HG03135 (cell line): ENCODE measurements around the gene VAT1L.

Source experiments
- ATAC-seq: cut with Tn5 transposase; IDR thresholded peaks from one replicate; pipeline ENCODE4 v1.9.1; 2021; ENCODE audit warnings: mild to moderate bottlenecking, moderate library complexity; ENCODE audit not compliant: unreplicated experiment

The VAT1L gene

DNA sequence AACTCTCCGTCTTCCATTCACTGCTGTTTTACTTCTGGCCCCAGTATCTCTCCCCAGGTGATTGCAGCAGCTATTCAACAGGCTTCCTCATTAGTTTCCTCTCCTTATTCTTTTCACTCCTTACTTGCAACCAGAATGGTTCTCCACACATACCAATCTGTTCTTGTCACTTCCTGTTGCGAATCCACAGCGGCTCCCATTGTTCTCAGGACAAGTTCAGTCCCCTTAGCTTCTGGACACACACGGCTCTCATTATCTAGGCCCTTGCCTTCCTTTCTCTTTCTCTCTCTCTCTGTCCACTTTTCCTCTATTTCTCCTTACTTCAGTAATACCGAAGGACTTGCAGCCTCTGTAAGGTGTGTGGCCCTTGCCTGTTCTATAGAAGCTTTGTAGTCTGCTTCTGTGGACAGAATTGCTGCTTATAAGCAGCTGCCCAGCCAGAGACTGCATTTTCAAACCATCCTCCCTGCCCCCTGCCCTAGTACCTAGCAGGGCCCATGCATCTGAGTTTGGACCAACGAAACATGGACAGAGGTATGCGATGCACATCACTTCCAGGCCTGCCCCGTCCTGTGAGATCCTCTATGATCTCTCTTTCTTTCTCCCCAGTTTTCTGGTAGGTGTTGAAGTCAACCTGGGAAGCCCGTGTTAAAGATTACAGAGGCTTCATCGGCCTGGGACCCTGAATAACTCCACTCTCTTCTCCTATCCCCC, 45.7 kb downstream of the VAT1L start:
- no peak for ATAC-seq

- ATAC-seq = no peak
Measured at GRCh38 chr16:77834635-77835540, 46.5 kb downstream of the VAT1L start.

DNA sequence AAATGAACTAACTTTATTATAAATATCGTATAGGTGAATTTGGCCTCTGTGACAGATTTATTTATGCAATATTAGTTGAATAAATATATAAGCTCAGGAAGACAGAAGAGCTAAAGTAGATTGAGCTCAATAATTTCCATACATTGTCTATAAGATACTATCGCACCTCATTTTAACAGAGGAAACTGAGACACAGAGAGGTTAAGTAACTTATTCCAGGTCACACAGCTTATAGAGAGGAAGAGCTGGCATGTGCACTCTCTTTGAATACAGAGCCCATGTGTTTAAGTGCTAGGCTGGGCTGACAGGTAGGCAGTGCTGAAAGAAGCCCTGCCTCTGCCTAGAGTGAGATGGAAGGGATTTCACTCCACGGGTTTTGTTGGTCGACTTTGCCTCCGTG, 48.4 kb downstream of the VAT1L start:
- no peak for ATAC-seq

- ATAC-seq = no peak
Measured at GRCh38 chr16:77838597-77839255, 50.4 kb downstream of the VAT1L start.

- no peak for ATAC-seq
Measured at GRCh38 chr16:77840093-77840492, 51.7 kb downstream of the VAT1L start.

GRCh38 chr16:77840673-77841501, 52.5 kb downstream of the VAT1L start:
- no peak for ATAC-seq

DNA sequence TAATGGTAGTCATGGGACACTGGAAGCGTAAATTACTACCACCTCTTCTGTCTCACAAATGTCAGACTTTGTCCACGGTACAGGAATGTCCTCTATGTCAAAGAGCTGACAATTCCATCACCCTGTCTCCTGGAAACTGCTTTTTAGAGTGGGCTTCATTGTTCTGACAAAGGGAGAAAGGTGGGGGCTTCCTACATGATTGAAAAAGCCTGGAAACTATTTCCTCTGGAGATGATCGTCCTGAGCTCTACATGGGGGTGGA, 53.1 kb downstream of the VAT1L start:
- no peak for ATAC-seq

DNA sequence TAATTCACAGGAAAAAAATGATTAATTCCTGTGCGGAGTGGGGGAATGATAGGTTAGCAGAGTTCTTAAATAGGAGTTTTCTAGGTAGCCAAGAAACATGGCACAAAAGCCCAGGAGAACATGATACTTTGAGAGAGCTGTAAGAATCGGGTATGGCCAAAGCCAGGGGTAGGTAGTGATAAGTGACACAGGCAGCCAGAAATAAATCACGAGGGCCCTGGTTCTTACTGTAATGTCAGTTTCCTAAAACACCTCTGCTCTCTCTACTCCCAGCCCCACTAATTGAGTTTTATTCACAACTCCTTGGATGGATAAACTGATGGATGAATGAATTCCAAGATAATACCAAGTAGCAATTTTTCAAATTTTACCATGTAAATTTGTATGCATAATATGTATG, 54.1 kb downstream of the VAT1L start:
- no peak for ATAC-seq

DNA sequence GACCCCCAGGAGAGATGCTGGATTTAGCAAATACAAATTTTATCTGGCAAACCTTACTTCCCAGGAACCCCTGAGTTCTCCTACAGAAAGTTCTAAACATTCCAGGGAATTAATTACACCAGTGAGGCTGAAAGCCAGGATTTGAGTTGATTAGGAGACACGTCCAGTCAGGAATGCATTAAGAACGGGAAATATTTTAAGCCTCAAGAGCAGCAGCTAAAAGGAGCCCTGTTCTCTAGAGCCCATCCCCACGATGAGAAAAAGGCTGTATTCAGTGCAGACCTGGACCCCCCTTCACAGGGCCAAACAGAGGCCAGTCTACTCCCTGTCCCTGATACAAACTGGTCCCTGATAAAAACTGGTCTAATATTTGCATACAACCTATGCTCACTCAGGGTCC, 55.0 kb downstream of the VAT1L start:
- ATAC-seq = no peak

- no peak for ATAC-seq
Measured at GRCh38 chr16:77844801-77845200, 56.4 kb downstream of the VAT1L start.

GRCh38 chr16:77849646-77850258, 61.4 kb downstream of the VAT1L start:
- no peak for ATAC-seq

DNA sequence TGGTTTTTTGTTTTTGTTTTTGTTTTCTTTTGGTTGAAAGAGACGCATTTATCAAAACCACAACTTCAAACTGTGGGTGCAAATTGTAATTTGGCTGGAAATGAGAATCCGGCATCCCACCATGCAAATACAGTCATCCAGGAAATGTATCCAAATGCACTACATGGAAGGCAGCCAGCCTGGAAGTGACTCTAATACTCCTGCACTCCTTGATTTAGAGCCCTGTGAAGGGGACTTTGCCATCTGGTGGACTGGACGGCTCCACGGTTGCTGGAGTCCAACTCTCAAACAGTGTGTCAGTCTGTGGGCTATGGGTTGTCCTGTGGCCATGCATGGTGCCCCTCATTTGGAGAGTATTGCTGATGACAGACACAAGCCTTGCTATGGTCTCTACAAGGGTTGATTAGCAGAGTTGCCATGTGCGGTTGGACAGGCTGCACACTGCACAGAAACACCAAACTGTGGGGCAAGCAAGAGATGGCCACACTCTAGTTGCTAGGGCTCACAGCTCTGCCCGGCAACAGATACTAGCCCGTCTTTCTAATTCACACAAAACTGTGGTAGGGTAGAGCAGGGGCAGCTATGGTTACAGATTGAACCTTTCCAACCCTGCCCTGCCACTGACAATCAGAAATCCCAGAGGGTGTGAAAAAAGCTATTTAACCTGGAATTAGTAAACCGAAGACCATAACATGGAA, 62.4 kb downstream of the VAT1L start:
- ATAC-seq = no peak

DNA sequence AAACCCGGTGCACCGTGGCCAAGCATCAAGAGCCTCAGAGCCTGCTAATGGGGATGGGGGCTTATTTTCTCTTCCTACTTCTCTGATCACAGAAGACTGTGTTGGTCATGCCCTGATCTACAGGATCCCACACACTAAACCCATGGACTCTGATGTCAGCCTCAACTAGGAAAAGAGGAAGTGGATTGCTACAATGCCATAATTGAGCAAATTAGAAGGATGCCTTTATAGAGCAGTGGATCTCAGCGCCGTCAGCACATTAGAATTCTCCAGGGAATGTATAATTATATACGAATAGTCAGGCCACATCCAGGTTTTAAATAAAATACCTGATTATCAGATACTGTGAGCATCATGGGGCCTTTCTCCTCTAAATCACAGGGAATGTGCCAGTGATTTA, 64.8 kb downstream of the VAT1L start:
- ATAC-seq = no peak

- no peak for ATAC-seq
Measured at GRCh38 chr16:77856438-77857160, 68.2 kb downstream of the VAT1L start.

- ATAC-seq = no peak
Measured at GRCh38 chr16:77858060-77858459, 69.7 kb downstream of the VAT1L start.

DNA sequence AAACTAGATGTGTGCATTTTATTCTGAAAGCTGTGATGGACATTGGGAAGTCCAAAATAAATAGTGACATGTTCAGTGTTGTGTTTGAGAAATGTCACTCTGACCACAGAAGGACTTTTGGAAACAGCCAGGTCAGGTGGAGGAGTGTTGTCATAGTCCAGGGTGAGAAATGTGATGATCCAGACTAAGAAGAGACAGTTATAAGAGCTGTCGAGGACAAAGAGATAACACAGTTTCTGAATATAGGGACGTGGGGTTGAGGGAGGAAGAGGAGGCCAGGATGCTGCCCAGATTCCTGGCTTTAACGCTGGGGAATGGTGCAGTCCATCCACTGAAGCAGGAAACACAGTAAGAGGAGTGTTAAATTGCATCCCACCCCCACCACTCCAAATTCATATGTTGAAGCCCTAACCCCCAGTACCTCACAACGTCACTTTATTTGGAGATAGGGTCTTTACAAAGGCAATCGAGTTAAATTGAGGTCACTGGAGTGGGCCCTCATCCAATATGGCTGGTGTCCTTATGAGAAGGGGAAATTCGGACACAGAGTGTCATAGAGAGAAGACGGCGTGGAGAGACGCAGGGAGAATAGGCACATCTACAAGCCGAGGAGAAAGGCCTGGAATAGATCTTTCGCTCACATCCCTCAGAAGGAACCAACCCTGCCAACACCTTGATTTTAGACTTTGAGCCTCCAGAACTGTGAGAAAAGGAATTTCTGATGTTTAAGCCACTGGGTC, 71.3 kb downstream of the VAT1L start:
- no peak for ATAC-seq

DNA sequence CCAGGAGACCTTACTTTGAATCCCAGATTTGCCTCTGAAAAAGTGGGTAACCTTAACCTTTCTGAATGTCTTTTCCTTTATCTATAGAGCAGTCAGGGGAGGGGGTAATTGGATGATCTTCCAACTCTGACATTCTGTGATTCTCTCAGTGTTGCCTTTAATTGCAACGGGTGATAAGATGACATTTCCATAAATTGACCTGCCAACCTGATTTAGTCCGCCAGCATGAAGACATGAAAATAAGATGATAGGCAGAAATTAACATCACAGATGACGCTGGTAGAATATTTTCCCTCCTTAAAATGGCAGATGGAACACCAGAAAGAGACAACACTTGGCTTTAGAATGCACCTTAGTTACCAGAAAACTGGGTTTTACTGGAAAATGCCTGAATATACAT, 72.6 kb downstream of the VAT1L start:
- no peak for ATAC-seq

DNA sequence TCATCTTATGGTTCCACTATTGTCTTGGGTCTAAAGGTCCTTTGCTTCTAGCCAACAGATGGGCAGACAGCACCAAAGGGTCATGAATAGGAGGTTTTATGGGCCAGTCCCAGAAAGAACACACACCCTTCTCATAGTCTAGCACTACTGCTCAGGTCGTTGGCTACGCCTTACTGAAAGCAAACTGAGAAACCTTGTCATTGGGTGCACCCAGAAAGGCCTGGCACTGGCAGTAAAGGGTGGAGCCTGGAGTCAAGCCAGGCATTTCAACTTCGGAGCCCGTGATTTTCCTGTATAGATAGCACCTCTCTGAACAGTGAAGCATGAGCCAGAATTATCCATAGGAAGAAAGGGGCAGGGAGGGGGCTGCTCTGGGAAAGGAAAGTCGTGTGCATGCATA, 74.9 kb downstream of the VAT1L start:
- no peak for ATAC-seq

GRCh38 chr16:77866752-77867151, 78.4 kb downstream of the VAT1L start:
- no peak for ATAC-seq
